ENCODE results near the gene XBP1.

DNA sequence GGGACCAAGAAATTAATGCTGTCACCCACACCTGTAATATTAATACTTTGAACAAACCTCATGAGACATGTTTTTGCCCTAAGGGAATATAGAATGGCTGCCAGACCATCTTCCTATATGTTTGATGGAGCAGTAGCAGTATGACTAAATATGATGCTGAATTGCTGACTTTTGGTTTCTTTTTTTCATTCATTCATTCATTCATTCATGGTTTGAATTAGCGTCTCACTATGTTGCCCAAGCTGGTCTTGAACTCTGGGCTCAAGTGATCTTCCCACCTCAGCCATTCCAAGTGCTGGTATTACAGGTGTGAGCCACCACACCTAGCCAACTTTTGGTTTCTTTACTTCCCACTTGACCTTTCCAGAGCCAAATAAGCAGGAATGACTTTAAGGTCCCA, 20.1 kb downstream of the XBP1 start:
- no peak for TF ChIP-seq CTCF (conservative IDR thresholded peaks at IDR 0.05; ENCODE audit: low read depth, low read length)
- no peak for TF ChIP-seq CEBPB (IDR thresholded peaks at IDR 0.05; ENCODE audit: low read depth, low read length)
- no peak for TF ChIP-seq FOS (IDR thresholded peaks at IDR 0.05; ENCODE audit: low read depth, low read length)
- TF ChIP-seq POLR2A (IDR thresholded peaks at IDR 0.05; ENCODE audit: low read depth, low read length): no peak
